HepG2 (cell line): ENCODE data around the gene TOM1L1. TPM values are rescaled to one million over a fixed set of nuclear protein-coding genes. Genes with fewer than 3 reads are reported as not detected.

ENCODE experiments used
- ATF7 ChIP-seq, 2 experiments: fragments of 450-650 bp in 1 of 2; sonication (generic) in 1 of 2; formaldehyde crosslinking in 1 of 2; IDR thresholded peaks; 2 replicates each; pipeline versions ENCODE4 v1.4.0 to v1.6.1; 2016 to 2020; ENCODE audit warnings: antibody characterized with exemption in 1 of 2, mild to moderate bottlenecking in 1 of 2, missing genetic modification reagents in 1 of 2
- BHLHE40 ChIP-seq: IDR thresholded peaks from 2 replicates; pipeline ENCODE4 v1.6.1; 2011; ENCODE audit warnings: low read length, improper control_type of control experiment
- CBX1 ChIP-seq: IDR thresholded peaks from one replicate; pipeline ENCODE4 v1.6.1; 2016; ENCODE audit warnings: antibody characterized with exemption, low read depth
- FOSL2 ChIP-seq: sonication (generic); formaldehyde crosslinking; IDR thresholded peaks from 2 replicates; pipeline ENCODE4 v1.4.0; 2020; ENCODE audit warnings: missing genetic modification reagents
- GATA4 ChIP-seq: sonication (generic); IDR thresholded peaks from 2 replicates; pipeline ENCODE4 v1.6.1; 2016; ENCODE audit warnings: antibody characterized with exemption, low read depth, borderline replicate concordance
- MAF1 ChIP-seq: sonication (generic); formaldehyde crosslinking; IDR thresholded peaks from 2 replicates; pipeline ENCODE4 v1.5.0; 2020; ENCODE audit warnings: missing genetic modification reagents, borderline replicate concordance
- NAIF1 ChIP-seq: sonication (generic); formaldehyde crosslinking; IDR thresholded peaks from 2 replicates; pipeline ENCODE4 v1.5.0; 2020; ENCODE audit warnings: mild to moderate bottlenecking, missing genetic modification reagents, borderline replicate concordance
- NR2F6 ChIP-seq, 2 experiments: IDR thresholded peaks; 2 replicates each; pipeline ENCODE4 v1.6.1; 2016; ENCODE audit warnings: antibody characterized with exemption in 1 of 2, mild to moderate bottlenecking in 1 of 2
- REXO4 ChIP-seq: sonication (generic); formaldehyde crosslinking; IDR thresholded peaks from 2 replicates; pipeline ENCODE4 v1.8.0; 2022; ENCODE audit warnings: missing genetic modification reagents, mild to moderate bottlenecking, borderline replicate concordance
- RFX5 ChIP-seq: IDR thresholded peaks from 2 replicates; pipeline ENCODE4 v1.6.1; 2011; ENCODE audit warnings: low read depth, low read length, improper control_type of control experiment
- SALL2 ChIP-seq: sonication (generic); formaldehyde crosslinking; IDR thresholded peaks from 2 replicates; pipeline ENCODE4 v1.8.1; 2023; ENCODE audit warnings: mild to moderate bottlenecking, missing genetic modification reagents, inconsistent platforms
- SNAPC2 ChIP-seq: sonication (generic); formaldehyde crosslinking; IDR thresholded peaks from 2 replicates; pipeline ENCODE4 v1.8.1; 2022; ENCODE audit warnings: mild to moderate bottlenecking, missing genetic modification reagents
- SYNCRIP ChIP-seq: fragments of 200-400 bp; formaldehyde crosslinking; IDR thresholded peaks from 2 replicates; pipeline ENCODE4 v1.6.1; 2018; ENCODE audit warnings: mild to moderate bottlenecking, low read depth, low read length; ENCODE audit not compliant: insufficient read depth
- TBL1XR1 ChIP-seq: fragments of 150-350 bp; IDR thresholded peaks from 2 replicates; pipeline ENCODE4 v1.6.1; 2014; ENCODE audit warnings: borderline replicate concordance, low read length; ENCODE audit not compliant: partially characterized antibody
- THYN1 ChIP-seq: sonication (generic); formaldehyde crosslinking; IDR thresholded peaks from 2 replicates; pipeline ENCODE4 v1.8.1; 2023; ENCODE audit warnings: low read depth, mild to moderate bottlenecking, moderate library complexity, missing genetic modification reagents, borderline replicate concordance
- ZBTB1 ChIP-seq: sonication (generic); formaldehyde crosslinking; IDR thresholded peaks from 2 replicates; pipeline ENCODE4 v1.4.0; 2020; ENCODE audit warnings: missing genetic modification reagents, borderline replicate concordance
- ZFX ChIP-seq: sonication (generic); formaldehyde crosslinking; IDR thresholded peaks from 2 replicates; pipeline ENCODE4 v1.4.0; 2020; ENCODE audit warnings: mild to moderate bottlenecking, low read depth, missing genetic modification reagents, moderate library complexity
- ZNF124 ChIP-seq: sonication (generic); formaldehyde crosslinking; IDR thresholded peaks from 2 replicates; pipeline ENCODE4 v1.4.0; 2020; ENCODE audit warnings: missing genetic modification reagents
- ZNF138 ChIP-seq: sonication (generic); formaldehyde crosslinking; IDR thresholded peaks from 2 replicates; pipeline ENCODE4 v1.5.0; 2020; ENCODE audit warnings: mild to moderate bottlenecking, low read depth, missing genetic modification reagents
- ZNF335 ChIP-seq: sonication (generic); formaldehyde crosslinking; IDR thresholded peaks from 2 replicates; pipeline ENCODE4 v1.4.0; 2020; ENCODE audit warnings: missing genetic modification reagents
- ZNF577 ChIP-seq: sonication (generic); formaldehyde crosslinking; IDR thresholded peaks from 2 replicates; pipeline ENCODE4 v1.4.0; 2020; ENCODE audit warnings: mild to moderate bottlenecking, low read depth, missing genetic modification reagents, borderline replicate concordance
- ZNF788 ChIP-seq: sonication (generic); formaldehyde crosslinking; IDR thresholded peaks from 2 replicates; pipeline ENCODE4 v1.5.0; 2020; ENCODE audit warnings: mild to moderate bottlenecking, missing genetic modification reagents, borderline replicate concordance
- ZSCAN31 ChIP-seq: sonication (generic); formaldehyde crosslinking; IDR thresholded peaks from 2 replicates; pipeline ENCODE4 v1.5.0; 2020; ENCODE audit warnings: low read depth, mild to moderate bottlenecking, missing genetic modification reagents
- polyA plus RNA-seq, 8 experiments: library from polyadenylated mRNA; depleted of rRNA in 3 of 8; stranded (reverse) in 7 of 8; unstranded in 1 of 8; fragments of >200 nt; fragmentation: Illumina TruSeq in 4 of 8; extraction: Trizol in 4 of 8; gene quantifications; 2 replicates each; pipeline versions ENCODE4 v1.2.1 to v1.2.3, GENCODE V29; 2011 to 2016; ENCODE audit warnings: low read depth in 4 of 8, missing spikeins in 1 of 8, mixed read lengths in 1 of 8; ENCODE audit not compliant: insufficient read depth in 1 of 8
- total RNA-seq, 5 experiments: library from RNA; depleted of rRNA; stranded (reverse); fragments of >200 nt; fragmentation: Illumina TruSeq; extraction: Trizol; gene quantifications; 2 replicates each; pipeline ENCODE4 v1.2.3, GENCODE V29; 2016; ENCODE audit warnings: low read depth in 1 of 5
- TF ChIP-seq, protein P1 (sequence below): sonication (generic); formaldehyde crosslinking; IDR thresholded peaks from 2 replicates; pipeline ENCODE4 v1.8.0; 2022; ENCODE audit warnings: missing genetic modification reagents, mild to moderate bottlenecking, inconsistent platforms, borderline replicate concordance
- TF ChIP-seq, protein P2 (sequence below): sonication (generic); formaldehyde crosslinking; IDR thresholded peaks from 2 replicates; pipeline ENCODE4 v1.4.0; 2020; ENCODE audit warnings: missing genetic modification reagents
- TF ChIP-seq, protein P3 (sequence below): sonication (generic); formaldehyde crosslinking; IDR thresholded peaks from 2 replicates; pipeline ENCODE4 v1.5.1; 2020; ENCODE audit warnings: missing genetic modification reagents, mild to moderate bottlenecking, borderline replicate concordance

TOM1L1 gene
- total and polyA plus RNA-seq, 2 of the 13 experiments (the other 11 are each of a cell fraction or from before 2014, with no cell fraction given), result 45.3 to 51.3 TPM

DNA sequence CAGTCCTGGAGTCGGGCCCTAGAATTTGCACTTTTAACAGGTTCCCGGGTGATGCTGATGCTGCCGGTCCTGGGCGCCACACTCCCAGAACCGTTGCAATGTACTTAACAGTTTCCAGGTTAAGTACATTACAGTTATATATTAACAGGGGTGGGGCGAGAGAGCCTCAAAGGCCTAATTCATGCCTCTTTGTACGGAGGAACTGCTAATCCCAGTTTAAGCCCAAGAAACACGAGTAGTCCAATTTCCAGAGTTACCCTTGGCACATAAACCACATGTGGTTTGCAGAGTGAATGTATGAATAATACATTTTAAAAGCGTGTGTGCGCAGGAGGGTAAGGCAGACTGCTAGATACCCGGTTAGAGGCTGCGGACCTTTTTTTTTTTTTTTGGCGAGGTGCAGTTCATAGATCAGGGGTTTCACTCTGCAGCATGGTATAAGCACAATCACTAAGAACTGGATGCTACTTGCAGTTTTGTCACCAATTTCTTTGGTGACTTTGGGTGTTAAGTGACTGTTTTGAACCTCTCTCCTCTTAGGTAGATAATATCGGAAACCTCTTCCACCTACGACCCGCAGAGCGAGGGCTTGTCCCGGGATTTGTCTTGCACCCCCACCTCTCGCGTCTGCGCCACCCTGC lies 67.1 kb downstream of the TOM1L1 start (continued):
- TF ChIP-seq SYNCRIP, result no peak
- no peak for TF ChIP-seq BHLHE40
- TF ChIP-seq, protein P1, sequence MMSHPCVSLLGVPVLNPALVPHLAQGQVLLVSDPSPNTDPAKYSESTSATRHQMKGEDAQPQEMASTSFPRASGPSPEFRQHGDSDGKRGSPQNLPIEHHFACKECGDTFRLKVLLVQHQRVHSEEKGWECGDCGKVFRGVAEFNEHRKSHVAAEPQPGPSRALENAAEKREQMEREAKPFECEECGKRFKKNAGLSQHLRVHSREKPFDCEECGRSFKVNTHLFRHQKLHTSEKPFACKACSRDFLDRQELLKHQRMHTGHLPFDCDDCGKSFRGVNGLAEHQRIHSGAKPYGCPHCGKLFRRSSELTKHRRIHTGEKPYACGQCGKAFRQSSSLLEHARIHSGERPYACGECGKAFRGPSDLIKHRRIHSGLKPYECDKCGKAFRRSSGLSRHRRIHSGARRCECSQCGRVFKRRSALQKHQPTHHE (CRISPR knock-in tag), result no peak
- TF ChIP-seq ZNF335 (CRISPR knock-in tag), result no peak
- TF ChIP-seq TBL1XR1, result no peak
- TF ChIP-seq SALL2 (CRISPR knock-in tag), result no peak
- TF ChIP-seq ZNF138 (CRISPR knock-in tag), result no peak
- TF ChIP-seq ZNF124 (CRISPR knock-in tag), result no peak
- TF ChIP-seq NR2F6 (IDR thresholded peaks at IDR 0.05), result 0 out of 2 replicates have a peak, but pooled peaks have one; percentile 14
- TF ChIP-seq NR2F6 (CRISPR knock-in tag; IDR thresholded peaks at IDR 0.05), result no peak
- no peak for TF ChIP-seq ZFX (CRISPR knock-in tag)
- TF ChIP-seq, protein P2, sequence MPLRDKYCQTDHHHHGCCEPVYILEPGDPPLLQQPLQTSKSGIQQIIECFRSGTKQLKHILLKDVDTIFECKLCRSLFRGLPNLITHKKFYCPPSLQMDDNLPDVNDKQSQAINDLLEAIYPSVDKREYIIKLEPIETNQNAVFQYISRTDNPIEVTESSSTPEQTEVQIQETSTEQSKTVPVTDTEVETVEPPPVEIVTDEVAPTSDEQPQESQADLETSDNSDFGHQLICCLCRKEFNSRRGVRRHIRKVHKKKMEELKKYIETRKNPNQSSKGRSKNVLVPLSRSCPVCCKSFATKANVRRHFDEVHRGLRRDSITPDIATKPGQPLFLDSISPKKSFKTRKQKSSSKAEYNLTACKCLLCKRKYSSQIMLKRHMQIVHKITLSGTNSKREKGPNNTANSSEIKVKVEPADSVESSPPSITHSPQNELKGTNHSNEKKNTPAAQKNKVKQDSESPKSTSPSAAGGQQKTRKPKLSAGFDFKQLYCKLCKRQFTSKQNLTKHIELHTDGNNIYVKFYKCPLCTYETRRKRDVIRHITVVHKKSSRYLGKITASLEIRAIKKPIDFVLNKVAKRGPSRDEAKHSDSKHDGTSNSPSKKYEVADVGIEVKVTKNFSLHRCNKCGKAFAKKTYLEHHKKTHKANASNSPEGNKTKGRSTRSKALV (CRISPR knock-in tag), result no peak
- no peak for TF ChIP-seq MAF1 (CRISPR knock-in tag)
- TF ChIP-seq THYN1 (CRISPR knock-in tag), result 0 out of 2 replicates have a peak, but pooled peaks have one; percentile 5
- TF ChIP-seq ATF7 (IDR thresholded peaks at IDR 0.05), result no peak
- TF ChIP-seq ATF7 (CRISPR knock-in tag; IDR thresholded peaks at IDR 0.05), result no peak
- no peak for TF ChIP-seq ZNF577 (CRISPR knock-in tag)
- no peak for TF ChIP-seq SNAPC2
- no peak for TF ChIP-seq ZSCAN31 (CRISPR knock-in tag)
- TF ChIP-seq, protein P3, sequence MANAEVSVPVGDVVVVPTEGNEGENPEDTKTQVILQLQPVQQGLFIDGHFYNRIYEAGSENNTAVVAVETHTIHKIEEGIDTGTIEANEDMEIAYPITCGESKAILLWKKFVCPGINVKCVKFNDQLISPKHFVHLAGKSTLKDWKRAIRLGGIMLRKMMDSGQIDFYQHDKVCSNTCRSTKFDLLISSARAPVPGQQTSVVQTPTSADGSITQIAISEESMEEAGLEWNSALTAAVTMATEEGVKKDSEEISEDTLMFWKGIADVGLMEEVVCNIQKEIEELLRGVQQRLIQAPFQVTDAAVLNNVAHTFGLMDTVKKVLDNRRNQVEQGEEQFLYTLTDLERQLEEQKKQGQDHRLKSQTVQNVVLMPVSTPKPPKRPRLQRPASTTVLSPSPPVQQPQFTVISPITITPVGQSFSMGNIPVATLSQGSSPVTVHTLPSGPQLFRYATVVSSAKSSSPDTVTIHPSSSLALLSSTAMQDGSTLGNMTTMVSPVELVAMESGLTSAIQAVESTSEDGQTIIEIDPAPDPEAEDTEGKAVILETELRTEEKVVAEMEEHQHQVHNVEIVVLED, result no peak
- TF ChIP-seq NAIF1, result no peak
- no peak for TF ChIP-seq REXO4 (CRISPR knock-in tag)
- TF ChIP-seq ZNF788, result no peak
- no peak for TF ChIP-seq ZBTB1
- TF ChIP-seq FOSL2, result no peak
- no peak for TF ChIP-seq RFX5
- no peak for TF ChIP-seq GATA4
- TF ChIP-seq CBX1, result no peak
